NK-92 (cell line): Measurements from ENCODE around the gene LTA4H.

ENCODE experiments used
- DNase-seq: peaks from one replicate; lab custom pipeline; 2025; ENCODE audit not compliant: unreplicated experiment; lab: John Stamatoyannopoulos, UW

The LTA4H gene

GRCh38 chr12:96057986-96058553 lies 22.7 kb upstream of the LTA4H start:
- no peak for DNase-seq

DNA sequence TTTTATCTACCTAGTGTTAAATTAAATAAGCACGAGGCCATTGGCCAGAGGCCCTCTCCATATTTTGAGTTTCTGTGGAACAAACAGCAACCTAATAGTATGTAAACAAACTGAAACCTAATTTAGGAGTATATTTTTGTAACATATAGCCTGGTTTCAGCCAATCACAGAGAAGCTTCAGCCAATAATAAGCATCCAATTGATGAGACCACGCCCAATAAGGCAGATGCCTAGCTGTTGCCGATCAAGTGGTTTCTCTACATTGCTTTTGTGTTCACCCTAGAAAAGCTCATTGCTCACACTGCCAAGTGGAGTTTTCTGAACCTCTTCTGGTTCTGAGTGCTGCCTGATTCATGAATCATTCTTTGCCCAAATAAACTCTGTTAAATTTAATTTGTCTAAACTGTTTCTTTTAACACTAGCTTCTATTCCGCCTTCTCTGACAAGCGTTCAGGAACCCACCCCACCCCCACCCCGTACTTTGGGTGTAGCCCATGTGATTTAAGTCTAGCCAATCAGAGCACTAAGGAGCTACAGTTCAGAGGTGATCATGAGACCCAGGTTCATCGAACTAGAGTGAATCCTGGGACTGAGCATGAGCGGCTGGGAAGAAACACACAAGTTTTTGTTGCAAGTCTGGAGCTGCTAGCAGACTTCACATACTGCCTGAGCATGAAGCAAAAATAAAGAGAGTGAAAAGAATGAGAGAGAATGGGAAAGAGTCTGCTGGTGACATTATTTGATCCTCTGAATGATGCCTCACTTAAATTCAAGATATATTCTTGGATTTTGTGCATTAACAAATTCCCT lies 21.5 kb upstream of the LTA4H start:
- DNase-seq: no peak

DNA sequence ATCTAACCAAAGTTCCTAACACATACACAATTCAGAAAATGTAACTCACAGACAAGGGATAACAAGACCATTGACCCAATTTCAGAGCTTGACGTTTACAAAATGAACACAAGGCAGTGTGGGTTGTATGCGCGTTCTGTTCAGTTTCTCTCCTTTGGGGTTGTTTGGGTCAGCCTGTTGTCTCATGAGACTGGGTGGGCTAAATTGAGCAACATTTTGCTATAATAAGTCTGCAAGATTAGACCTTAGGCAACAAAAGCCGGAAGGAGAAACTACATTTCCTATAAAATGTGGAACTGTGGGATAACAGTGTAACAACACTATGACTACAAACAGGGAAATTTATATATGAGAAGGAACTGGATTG lies 18.8 kb upstream of the LTA4H start:
- DNase-seq: no peak

- DNase-seq: no peak
Measured at GRCh38 chr12:96053476-96054243, 18.3 kb upstream of the LTA4H start.

DNA sequence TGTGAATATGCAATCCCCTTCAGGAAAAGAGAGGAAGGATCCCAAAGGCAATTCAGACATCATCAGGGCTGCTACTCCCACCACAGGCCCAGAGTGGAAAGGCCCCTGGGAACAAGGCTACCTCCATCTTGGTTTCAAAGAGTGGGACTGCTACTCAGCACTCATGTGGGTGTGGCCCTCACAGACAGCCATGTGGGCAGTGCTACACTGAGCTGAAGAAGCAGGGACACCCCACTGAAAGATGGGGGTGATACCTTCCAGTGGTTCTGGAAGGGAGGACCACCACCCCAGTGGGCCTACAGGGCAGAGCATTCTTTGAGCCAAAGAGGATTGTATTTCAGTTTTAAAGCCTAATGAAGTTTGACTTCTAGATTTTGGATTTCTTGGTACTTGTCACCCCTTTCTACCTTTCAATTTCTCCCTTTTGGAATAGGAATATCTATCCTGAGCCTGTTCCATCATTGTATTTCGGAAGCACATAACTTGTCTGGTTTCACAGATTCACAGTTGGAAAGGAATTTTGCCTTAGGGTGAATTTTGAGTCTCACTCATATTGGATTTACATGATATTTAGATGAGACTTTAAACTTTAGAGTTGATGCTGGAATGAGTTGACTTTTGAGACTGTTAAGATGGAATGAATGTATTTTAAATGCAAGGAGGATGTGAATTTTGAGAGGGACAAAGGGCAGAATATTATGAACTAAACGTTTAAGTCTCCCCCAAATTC lies 16.5 kb upstream of the LTA4H start:
- DNase-seq: no peak

GRCh38 chr12:96050139-96050538 lies 14.8 kb upstream of the LTA4H start:
- DNase-seq: no peak

DNA sequence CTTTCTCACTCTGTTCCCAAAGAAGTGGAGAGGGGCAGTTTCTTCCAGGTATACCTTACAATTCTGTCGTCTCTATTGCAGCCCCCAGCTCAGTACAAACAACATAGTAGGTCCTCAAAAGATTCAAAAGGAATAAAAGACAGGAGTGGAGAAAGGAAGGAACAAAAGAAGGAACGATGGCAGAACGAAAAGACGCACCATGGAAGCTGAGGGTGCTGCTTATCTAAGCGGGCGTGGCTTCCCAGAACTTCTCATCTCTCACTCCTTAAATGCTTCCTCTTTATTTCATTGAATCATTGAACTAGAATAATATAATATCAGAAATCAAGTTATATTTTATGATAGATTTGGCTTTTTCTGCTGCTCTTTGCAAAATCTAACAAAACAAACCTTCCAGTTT lies 13.7 kb upstream of the LTA4H start:
- DNase-seq: no peak

DNA sequence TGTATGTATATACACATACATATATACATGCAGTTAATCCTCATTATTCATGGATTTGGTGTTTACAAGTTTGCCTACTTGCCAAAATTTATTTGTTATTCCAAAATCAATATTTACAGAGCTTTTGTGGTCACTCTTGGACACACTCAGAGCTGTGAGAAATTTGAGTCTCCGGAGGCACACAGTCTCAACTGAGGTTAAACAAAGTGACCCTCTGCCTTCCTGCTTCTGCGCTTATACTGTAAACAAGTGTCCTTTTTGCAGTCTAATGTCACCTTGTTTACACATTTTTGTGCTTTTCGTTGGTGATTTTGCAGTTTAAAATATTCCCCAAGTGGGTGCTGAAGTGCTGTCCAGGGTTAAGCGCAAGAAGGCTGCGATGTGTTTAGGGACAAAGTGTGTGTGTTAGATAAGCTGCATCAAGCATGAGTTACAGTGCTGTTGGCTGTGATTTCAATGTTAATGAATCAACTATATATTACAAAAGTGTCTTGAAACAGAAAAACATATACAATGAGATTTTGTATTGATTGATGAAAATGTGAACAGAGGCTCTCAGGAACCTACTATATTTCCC lies 13.1 kb upstream of the LTA4H start:
- DNase-seq: no peak

DNA sequence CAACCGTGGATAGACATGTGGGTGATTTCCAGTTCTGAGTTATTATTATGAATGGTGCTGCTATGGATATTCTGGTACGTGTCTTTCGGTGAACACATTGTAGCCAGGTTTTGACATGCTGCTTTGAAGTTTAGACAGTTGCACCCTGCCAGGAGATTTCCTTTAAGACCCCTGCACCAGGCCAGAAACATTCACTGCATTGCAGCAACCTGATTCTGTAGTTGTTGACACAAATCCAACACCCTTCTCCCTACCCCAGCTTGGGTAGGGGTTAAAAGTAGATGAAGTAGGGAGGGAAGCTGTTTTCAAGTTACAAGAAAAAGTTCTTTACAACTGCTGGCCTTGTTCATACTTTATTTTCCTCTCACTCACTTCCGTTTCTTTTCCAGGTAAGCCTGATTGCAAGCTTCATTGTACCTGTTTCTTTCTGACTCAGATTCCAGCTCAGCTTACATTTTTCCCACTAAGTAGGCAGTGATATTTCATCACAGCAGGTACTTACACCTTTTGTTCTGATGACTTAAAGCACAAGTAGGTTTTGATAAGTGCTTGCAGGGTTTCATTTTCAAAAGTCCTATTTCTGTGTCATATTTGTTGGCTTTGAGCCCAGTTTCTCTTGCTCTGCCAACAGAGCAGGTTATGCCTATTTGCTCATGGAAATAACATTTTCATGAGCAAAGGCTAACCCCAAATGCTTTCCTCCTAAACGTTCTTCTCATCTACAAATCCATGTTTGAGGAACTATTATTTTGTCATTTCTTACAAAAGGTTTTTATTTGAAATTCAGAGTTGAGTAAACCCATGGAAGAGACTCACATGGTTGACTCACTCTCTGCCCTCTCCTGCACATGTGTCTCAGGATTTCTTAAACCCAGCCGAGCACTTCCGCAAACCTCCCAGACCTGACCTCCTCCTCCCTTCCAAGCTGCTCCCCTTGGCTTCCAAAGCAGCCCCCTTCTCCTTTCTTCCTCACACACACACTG lies 12.1 kb upstream of the LTA4H start:
- DNase-seq: no peak

GRCh38 chr12:96046543-96047228 lies 11.3 kb upstream of the LTA4H start:
- no peak for DNase-seq

DNA sequence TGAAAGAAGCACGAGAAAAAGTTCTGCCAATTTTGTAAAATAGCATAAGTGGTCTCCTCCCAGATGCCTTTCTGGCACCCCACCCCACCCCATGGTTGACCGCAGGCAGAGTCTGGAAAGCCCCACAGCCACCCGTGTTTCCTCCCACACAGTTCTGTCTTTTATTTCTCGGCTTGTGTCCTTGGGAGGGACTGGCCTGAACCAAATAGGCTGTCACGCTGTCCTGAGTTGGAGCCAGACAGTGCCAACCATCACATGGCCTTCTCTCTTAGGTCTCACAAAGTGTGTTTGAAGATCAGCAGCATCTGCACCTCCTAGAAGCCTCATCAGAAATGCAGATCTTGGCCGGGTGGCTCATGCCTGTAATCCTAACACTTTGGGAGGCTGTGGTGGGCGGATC lies 10.2 kb upstream of the LTA4H start:
- no peak for DNase-seq

GRCh38 chr12:96044943-96045290 lies 9.5 kb upstream of the LTA4H start:
- no peak for DNase-seq

DNA sequence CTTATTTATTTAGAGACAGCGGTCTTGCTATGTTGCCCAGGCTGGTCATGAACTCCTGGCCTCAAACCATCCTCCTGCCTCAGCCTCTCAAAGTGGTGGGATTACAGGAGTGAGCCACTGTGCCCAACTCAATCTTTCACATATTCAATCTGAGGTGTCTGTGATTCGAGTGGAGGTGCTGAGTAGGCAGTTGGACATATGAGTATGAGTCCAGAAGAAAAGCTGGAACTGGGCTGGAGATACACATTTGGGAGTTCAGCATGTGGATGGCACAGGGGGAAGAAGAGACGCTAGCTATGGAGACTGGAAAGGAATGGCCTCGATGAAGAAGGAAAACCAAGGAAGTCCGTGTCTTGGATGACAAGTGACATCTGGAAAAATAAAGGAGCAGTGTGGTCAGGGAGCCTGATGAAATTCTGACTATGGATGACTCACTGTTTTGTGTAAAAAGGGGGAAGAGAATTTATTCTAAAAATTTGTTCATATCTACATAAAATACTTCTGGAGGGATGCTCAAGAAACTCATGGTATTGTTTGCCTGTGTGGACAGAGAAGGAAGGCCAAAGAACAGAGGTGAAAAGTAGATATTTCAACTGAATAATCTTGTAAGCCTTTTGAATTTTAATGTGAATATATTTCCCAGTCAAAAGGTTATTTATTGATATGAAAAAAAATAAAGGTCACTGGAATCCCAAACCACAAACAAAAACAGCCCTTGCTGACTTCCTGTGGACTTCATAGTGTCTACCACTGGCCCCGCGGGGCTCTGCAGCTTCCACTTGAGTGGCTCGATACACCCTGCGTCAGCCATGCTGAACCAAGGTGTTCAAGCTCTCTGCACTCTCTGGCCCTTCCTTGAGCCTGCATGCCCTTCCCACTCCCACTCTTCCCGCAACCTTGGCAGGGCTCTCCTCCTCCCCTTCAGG lies 8.9 kb upstream of the LTA4H start:
- no peak for DNase-seq

DNA sequence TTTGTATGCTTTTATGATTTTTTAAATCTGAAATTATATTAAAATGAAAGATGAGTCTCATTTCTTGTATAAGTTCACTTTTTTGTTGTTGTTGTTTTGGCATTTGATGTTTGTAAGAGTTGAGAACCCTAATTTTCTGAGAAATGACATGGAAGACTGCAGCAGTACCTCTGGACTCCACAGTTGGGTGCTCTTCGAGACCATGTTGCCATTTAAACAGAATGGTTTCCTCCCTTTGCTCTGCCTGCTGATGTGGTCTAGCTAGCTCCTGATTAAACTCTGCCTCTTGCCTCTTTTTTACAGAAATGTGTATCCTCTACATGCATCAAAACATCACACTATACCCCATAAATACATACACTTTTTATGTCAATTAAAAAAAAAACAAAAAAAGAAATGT lies 5.8 kb upstream of the LTA4H start:
- DNase-seq: no peak

- DNase-seq: no peak
Measured at GRCh38 chr12:96040305-96041133, 5.1 kb upstream of the LTA4H start.

- no peak for DNase-seq
Measured at GRCh38 chr12:96039516-96039915, 4.1 kb upstream of the LTA4H start.

- DNase-seq: no peak
Measured at GRCh38 chr12:96036765-96037455, 1.5 kb upstream of the LTA4H start.
